ENCODE data around the gene UHRF2. TPM values are rescaled to one million over a fixed set of nuclear protein-coding genes. Genes with fewer than 3 reads are reported as not detected.

The UHRF2 gene
- polyA plus RNA-seq, 1 of the 3 experiments (the other 2 are of a cell fraction) = 24.1 TPM

DNA sequence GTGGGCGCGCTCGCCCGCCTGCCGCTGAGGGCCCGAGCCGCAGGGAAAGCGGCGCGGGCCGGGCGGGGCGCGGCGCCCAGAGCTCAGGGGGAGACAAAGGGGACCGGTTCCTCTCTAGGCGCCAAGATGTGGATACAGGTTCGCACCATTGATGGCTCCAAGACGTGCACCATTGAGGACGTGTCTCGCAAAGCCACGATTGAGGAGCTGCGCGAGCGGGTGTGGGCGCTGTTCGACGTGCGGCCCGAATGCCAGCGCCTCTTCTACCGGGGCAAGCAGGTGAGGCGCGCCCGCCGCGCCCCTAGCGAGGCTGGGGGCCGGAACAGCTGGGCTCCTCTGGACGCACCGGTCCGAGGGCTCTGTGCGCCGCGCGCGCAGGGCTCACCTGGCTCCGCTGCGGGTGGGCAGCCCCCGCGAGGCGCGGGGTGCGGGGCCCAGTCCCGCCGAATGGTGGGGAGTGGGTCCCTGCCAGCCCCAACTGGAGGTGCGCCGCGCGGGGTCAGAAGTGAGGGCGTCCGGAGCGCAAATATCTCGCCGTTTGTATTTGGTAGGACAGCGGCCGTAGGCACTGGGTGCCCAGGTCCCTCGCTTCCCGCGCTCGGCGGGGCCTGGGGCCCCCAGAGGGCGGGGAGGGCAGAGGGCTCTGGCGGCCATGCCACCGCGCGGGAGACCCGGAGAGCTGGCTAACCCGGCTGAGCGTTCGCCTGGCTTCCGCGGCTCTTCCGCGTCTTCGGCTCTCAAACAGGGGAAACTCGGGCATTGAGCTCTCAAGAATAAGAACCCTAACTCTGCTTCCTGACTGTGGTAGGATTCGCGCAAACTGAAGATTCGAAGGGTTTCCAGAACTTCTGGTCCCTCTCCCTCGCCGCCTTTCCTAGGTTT lies 607 bp downstream of the UHRF2 start:
- Histone ChIP-seq H3K36me3 (replicated peaks in 1 of 2; ENCODE audit: control insufficient read depth in 1 of 2, insufficient read depth in 2 of 2, low read length in 1 of 2) (peaks cover 3 to 16% of the 10 kb centered on the region in 2 experiments), H3K9me3 (no peaks in the 10 kb centered on the region), H3K9ac (peak overlapping the region; percentile 95), H3K27me3 (ENCODE audit: insufficient read depth) (no peaks in the 10 kb centered on the region), H3K4me3 (ENCODE audit: low read depth in 2 of 2, low read length in 1 of 2) (peak overlapping the region; percentile 95 to 96), H4K20me1 (ENCODE audit: insufficient read depth) (peaks cover 41% of the 10 kb centered on the region), H2AFZ (ENCODE audit: low read depth) (peak overlapping the region; percentile 100; the same call in 1 of the 2 replicates), H3F3A (replicated peaks; ENCODE audit: insufficient read depth) (peaks cover 24% of the 10 kb centered on the region), H3K4me2 (peak overlapping the region; percentile 94), H3K4me1 (ENCODE audit: control insufficient read depth in 1 of 2, insufficient read depth in 2 of 2, low read depth in 1 of 2, low read length in 1 of 2) (peaks cover 8 to 15% of the 10 kb centered on the region in 2 experiments; a peak in 3 of 4 replicates), H3K9me2 (no peaks in the 10 kb centered on the region), H3K79me2 (ENCODE audit: insufficient read depth) (peaks cover 56% of the 10 kb centered on the region), H3K27ac (ENCODE audit: low read depth in 2 of 2, low read length in 1 of 2) (peak overlapping the region; percentile 72 to 73)
- TF ChIP-seq MXI1 (IDR thresholded peaks at IDR 0.05; ENCODE audit: low read depth, low read length) (peak; percentile 8; the same call in 1 of the 2 replicates), MEF2A (IDR thresholded peaks at IDR 0.05; ENCODE audit: borderline replicate concordance, low read depth) (no peak), RAD21 (IDR thresholded peaks at IDR 0.05; ENCODE audit: low read length) (no peak)
- TF ChIP-seq, protein P1, sequence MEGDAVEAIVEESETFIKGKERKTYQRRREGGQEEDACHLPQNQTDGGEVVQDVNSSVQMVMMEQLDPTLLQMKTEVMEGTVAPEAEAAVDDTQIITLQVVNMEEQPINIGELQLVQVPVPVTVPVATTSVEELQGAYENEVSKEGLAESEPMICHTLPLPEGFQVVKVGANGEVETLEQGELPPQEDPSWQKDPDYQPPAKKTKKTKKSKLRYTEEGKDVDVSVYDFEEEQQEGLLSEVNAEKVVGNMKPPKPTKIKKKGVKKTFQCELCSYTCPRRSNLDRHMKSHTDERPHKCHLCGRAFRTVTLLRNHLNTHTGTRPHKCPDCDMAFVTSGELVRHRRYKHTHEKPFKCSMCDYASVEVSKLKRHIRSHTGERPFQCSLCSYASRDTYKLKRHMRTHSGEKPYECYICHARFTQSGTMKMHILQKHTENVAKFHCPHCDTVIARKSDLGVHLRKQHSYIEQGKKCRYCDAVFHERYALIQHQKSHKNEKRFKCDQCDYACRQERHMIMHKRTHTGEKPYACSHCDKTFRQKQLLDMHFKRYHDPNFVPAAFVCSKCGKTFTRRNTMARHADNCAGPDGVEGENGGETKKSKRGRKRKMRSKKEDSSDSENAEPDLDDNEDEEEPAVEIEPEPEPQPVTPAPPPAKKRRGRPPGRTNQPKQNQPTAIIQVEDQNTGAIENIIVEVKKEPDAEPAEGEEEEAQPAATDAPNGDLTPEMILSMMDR (IDR thresholded peaks at IDR 0.05) = peak; percentile 6; the same call in 1 of the 2 replicates
- ChIA-PET CTCF (interaction anchor here (0.9 to 2.5 kb wide), 8 partner anchors 14 to 172 kb away, joined by 3 to 10 read pairs (median 4); no protein-coding TSS in a partner anchor), POLR2A (interaction anchor here (0.7 to 1.5 kb wide), 6 partner anchors 11 to 592 kb away, joined by 3 to 6 read pairs (median 4); a partner anchor contains a TSS)
- DNase-seq = peak; percentile 77
- 2% methylated on average over 6 of the region's 92 CpGs for WGBS (ENCODE audit: low lambda C conversion rate)

DNA sequence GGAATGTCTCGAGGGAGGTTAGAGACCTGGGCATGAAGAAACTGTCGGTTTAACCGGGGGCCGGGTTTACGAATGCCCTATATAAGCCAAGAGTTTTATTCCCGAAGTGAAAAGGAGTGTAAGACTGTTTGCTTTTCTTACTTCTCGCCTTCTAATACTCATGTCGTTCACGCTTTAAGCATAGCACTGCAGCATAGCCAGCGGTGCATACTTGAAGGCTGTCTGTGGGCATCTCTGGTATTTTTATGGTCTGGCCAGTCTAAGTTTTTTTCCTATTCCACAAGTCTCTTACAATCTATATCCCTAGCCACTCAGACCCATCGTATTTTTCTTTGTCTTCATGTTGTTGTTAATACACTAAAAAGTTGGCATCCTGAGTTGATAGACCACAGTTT lies 1.2 kb downstream of the UHRF2 start:
- H2AFZ ChIP-seq (ENCODE audit: low read depth) = no peak overlapping the region
- peaks cover 8 to 19% of the 10 kb centered on the region in 2 experiments; a peak in 3 of 4 replicates for H3K4me1 ChIP-seq (ENCODE audit: control insufficient read depth in 1 of 2, insufficient read depth in 2 of 2, low read depth in 1 of 2, low read length in 1 of 2)
- ChIA-PET CTCF (interaction anchor here (0.9 to 2.5 kb wide), 7 partner anchors 13 to 171 kb away, joined by 3 to 10 read pairs (median 5); no protein-coding TSS in a partner anchor), POLR2A (no interaction called here)
- H3K27me3 ChIP-seq (ENCODE audit: insufficient read depth) = no peaks in the 10 kb centered on the region
- peaks cover 48% of the 10 kb centered on the region for H4K20me1 ChIP-seq (ENCODE audit: insufficient read depth)
- peak overlapping the region; percentile 95 to 96 for H3K4me3 ChIP-seq (ENCODE audit: low read depth in 2 of 2, low read length in 1 of 2)
- DNase-seq = no peak
- no peaks in the 10 kb centered on the region for H3K9me2 ChIP-seq
- H3K4me2 ChIP-seq = peak overlapping the region; percentile 94
- WGBS (ENCODE audit: low lambda C conversion rate) = under 1% methylated on average over 11 of the region's 11 CpGs
- peaks cover 62% of the 10 kb centered on the region for H3K79me2 ChIP-seq (ENCODE audit: insufficient read depth)
- peak overlapping the region; percentile 72 to 73 for H3K27ac ChIP-seq (ENCODE audit: low read depth in 2 of 2, low read length in 1 of 2)
- peak overlapping the region; percentile 95 for H3K9ac ChIP-seq
- peaks cover 3 to 16% of the 10 kb centered on the region in 2 experiments for H3K36me3 ChIP-seq (replicated peaks in 1 of 2; ENCODE audit: control insufficient read depth in 1 of 2, insufficient read depth in 2 of 2, low read length in 1 of 2)
- H3F3A ChIP-seq (replicated peaks; ENCODE audit: insufficient read depth) = peaks cover 24% of the 10 kb centered on the region
- H3K9me3 ChIP-seq = no peaks in the 10 kb centered on the region
- TF ChIP-seq, protein P2, sequence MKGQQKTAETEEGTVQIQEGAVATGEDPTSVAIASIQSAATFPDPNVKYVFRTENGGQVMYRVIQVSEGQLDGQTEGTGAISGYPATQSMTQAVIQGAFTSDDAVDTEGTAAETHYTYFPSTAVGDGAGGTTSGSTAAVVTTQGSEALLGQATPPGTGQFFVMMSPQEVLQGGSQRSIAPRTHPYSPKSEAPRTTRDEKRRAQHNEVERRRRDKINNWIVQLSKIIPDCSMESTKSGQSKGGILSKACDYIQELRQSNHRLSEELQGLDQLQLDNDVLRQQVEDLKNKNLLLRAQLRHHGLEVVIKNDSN (IDR thresholded peaks at IDR 0.05; ENCODE audit: borderline replicate concordance, low read depth) = no peak
- TF ChIP-seq NRF1 (IDR thresholded peaks at IDR 0.05; ENCODE audit: low read depth, low read length) = no peak
- no peak for TF ChIP-seq GABPA (IDR thresholded peaks at IDR 0.05; ENCODE audit: low read depth)
- no peak for TF ChIP-seq YY1 (IDR thresholded peaks at IDR 0.05; ENCODE audit: low read depth)
- TF ChIP-seq EP300 (IDR thresholded peaks at IDR 0.05; ENCODE audit: borderline replicate concordance in 1 of 2, low read depth in 1 of 2, low read length in 1 of 2) = no peak
- no peak for TF ChIP-seq GATA2 (CRISPR knock-in tag; IDR thresholded peaks at IDR 0.05)
- TF ChIP-seq, protein P3, sequence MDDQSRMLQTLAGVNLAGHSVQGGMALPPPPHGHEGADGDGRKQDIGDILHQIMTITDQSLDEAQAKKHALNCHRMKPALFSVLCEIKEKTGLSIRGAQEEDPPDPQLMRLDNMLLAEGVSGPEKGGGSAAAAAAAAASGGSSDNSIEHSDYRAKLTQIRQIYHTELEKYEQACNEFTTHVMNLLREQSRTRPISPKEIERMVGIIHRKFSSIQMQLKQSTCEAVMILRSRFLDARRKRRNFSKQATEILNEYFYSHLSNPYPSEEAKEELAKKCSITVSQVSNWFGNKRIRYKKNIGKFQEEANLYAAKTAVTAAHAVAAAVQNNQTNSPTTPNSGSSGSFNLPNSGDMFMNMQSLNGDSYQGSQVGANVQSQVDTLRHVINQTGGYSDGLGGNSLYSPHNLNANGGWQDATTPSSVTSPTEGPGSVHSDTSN (IDR thresholded peaks at IDR 0.05) = no peak
- TF ChIP-seq, protein P4, sequence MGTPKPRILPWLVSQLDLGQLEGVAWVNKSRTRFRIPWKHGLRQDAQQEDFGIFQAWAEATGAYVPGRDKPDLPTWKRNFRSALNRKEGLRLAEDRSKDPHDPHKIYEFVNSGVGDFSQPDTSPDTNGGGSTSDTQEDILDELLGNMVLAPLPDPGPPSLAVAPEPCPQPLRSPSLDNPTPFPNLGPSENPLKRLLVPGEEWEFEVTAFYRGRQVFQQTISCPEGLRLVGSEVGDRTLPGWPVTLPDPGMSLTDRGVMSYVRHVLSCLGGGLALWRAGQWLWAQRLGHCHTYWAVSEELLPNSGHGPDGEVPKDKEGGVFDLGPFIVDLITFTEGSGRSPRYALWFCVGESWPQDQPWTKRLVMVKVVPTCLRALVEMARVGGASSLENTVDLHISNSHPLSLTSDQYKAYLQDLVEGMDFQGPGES (IDR thresholded peaks at IDR 0.05; ENCODE audit: low read depth, low read length) = no peak
- TF ChIP-seq TAF1 (IDR thresholded peaks at IDR 0.05; ENCODE audit: borderline replicate concordance, low read depth, low read length) = no peak
- no peak for TF ChIP-seq FOXM1 (IDR thresholded peaks at IDR 0.05; ENCODE audit: low read depth)
- TF ChIP-seq POLR2AphosphoS5 (IDR thresholded peaks at IDR 0.05; ENCODE audit: low read depth, low read length) = no peak
- no peak for TF ChIP-seq EZH2phosphoT487 (IDR thresholded peaks at IDR 0.05; ENCODE audit: borderline replicate concordance, low read depth)
- TF ChIP-seq RAD21 (IDR thresholded peaks at IDR 0.05; ENCODE audit: low read length) = no peak
- TF ChIP-seq TCF12 (IDR thresholded peaks at IDR 0.05) = no peak
- TF ChIP-seq RCOR1 (IDR thresholded peaks at IDR 0.05; ENCODE audit: low read length) = no peak
- no peak for TF ChIP-seq NFIC (IDR thresholded peaks at IDR 0.05; ENCODE audit: borderline replicate concordance)
- TF ChIP-seq SMC3 (IDR thresholded peaks at IDR 0.05; ENCODE audit: low read depth, low read length) = no peak

Measured in SK-N-SH (cell line).